ENCODE measurements around the gene PGAM2.

Gene PGAM2

DNA sequence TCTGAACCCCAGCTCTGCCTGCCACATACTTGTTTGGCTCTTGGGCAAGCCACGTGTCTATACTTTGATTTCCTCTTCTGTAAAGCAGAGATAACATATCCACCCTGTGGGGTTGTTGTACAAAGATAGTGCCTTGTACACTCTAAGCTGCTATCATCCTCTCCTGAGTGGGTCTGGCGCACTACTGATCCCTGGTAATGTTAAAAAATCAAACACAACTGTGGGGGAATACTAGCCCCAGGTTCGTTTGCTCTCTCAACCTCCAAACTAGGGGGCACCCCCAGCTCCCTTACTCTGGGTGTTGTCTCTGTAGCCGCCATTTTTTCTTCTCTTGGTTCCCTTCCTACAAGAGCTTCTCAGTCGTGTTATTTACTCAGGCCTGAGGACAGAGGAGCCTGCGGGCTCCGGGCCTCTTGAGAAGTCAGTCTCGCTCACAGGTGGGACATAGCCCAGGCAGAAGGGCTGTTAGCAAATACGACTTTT lies 15.9 kb upstream of the PGAM2 start:
- Histone ChIP-seq H3K9ac (ENCODE audit: low read length in 2 of 2) (peak overlapping the region; percentile 14 to 47), H3K4me3 (ENCODE audit: low read length in 2 of 2) (peak overlapping the region in 1 of 2 donors; percentile 89), H3K4me1 (ENCODE audit: control insufficient read depth, insufficient read depth, low read length) (peaks cover 18% of the 10 kb centered on the region)

DNA sequence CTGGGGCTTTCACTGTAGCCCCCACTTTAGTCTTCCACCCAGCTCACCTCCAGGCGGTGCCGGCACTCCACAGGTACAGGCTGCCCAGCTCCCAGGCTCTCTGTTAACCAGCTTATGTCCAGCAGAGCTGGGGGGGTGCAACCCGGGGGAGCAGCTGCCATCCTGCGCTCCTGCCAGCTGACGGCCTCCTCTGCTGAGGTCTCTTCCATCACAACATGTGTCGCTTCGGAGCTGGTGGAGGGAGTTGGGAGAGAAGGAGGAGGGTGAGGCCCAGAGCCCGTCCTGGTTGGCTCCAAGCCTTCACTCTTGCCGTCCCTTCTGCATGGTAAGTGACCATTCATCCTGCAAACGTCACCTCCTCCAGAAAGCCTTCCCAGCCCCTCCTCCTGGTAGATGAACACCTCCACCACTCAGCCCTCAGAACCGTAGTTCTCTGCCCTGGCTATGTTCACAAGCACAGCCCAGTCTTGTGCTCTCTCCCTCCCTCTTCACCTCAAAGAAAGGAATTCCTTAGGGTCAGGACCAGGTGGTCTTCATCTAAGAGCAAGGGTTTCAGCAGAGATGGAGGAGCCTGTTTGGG lies 15.4 kb upstream of the PGAM2 start:
- H3K4me3 ChIP-seq (ENCODE audit: low read length in 2 of 2) = peak overlapping the region in 1 of 2 donors; percentile 89
- peaks cover 31 to 37% of the 10 kb centered on the region in 2 donors for H3K36me3 ChIP-seq (ENCODE audit: control insufficient read depth in 2 of 2, insufficient read depth in 2 of 2, low read length in 2 of 2)
- H3K27me3 ChIP-seq (ENCODE audit: control insufficient read depth in 1 of 2, insufficient read depth in 2 of 2, low read length in 2 of 2) = no peaks in the 10 kb centered on the region
- H3K27ac ChIP-seq (ENCODE audit: low read length) = no peak overlapping the region
- H3K9me3 ChIP-seq (ENCODE audit: control insufficient read depth in 2 of 2, low read length in 2 of 2) = no peaks in the 10 kb centered on the region
- peak overlapping the region; percentile 3 to 47 for H3K9ac ChIP-seq (ENCODE audit: low read length in 2 of 2)
- H3K4me1 ChIP-seq (ENCODE audit: control insufficient read depth, insufficient read depth, low read length) = peaks cover 18% of the 10 kb centered on the region

More for the DNA sequence above, 15.9 kb upstream of the PGAM2 start:
- H3K36me3 ChIP-seq (ENCODE audit: control insufficient read depth in 2 of 2, insufficient read depth in 2 of 2, low read length in 2 of 2) = peaks cover 27 to 32% of the 10 kb centered on the region in 2 donors
- no peaks in the 10 kb centered on the region for H3K9me3 ChIP-seq (ENCODE audit: control insufficient read depth in 2 of 2, low read length in 2 of 2)
- H3K27ac ChIP-seq (ENCODE audit: low read length) = no peak overlapping the region
- H3K27me3 ChIP-seq (ENCODE audit: control insufficient read depth in 1 of 2, insufficient read depth in 2 of 2, low read length in 2 of 2) = no peaks in the 10 kb centered on the region

DNA sequence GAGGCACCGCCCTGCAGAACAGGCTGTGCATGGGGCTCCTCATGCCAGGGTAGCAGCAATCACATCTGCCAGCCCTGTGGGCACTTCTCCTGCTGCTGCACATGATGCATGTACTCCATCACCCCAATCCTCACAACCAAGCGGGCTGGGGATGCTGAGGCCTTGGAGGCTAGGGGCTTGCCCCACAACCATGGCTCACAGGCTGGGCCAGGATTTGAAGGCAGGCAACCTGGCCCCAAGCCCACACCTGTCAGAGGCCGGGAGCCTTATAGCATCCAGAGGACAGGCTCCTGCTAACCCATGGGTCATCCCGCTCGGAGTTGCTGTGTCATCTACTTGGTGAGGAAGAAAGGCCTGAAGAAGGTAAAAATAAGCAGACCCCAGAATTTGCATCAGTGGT lies 14.8 kb upstream of the PGAM2 start:
- Histone ChIP-seq H3K4me3 (ENCODE audit: low read length in 2 of 2) (no peak overlapping the region), H3K36me3 (ENCODE audit: control insufficient read depth in 2 of 2, insufficient read depth in 2 of 2, low read length in 2 of 2) (peaks cover 36 to 41% of the 10 kb centered on the region in 2 donors), H3K27me3 (ENCODE audit: control insufficient read depth in 1 of 2, insufficient read depth in 2 of 2, low read length in 2 of 2) (no peaks in the 10 kb centered on the region), H3K4me1 (ENCODE audit: control insufficient read depth, insufficient read depth, low read length) (peaks cover 18% of the 10 kb centered on the region), H3K9me3 (ENCODE audit: control insufficient read depth in 2 of 2, low read length in 2 of 2) (no peaks in the 10 kb centered on the region), H3K9ac (ENCODE audit: low read length in 2 of 2) (no peak overlapping the region), H3K27ac (ENCODE audit: low read length) (no peak overlapping the region)

DNA sequence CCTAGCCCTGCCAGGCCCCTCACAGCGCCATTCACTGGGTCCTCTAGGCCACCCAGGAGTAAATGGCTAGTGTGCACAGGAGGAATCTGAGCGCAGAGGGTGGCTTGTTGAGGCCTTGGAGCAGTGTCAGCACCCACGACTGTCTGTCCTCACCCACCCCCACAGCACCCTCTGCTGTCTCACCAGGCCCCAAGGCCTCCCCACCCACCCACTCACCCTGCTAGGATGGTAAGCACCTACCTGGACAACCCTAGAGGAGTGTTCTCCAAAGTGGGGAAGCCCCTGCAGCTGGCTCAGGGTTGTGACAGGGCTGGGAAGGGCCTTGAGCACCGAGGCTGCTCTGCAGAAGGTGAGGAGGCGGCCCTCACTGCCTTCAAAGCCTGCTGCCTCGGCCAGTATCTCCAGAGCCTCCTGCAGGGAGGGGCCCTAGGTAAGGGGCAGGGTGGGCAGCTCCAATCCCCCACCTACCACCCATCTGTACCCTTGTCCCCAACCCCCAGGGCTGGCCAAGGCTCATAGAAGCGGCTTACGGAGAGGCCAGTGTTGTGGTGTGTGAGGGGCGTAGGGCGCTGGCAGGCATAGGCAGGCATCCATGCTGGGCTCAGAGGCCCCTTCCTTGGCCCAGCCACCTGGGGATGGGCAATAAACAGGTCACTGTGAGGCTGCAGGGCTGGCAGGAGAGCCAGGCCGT lies 14.1 kb upstream of the PGAM2 start:
- no peaks in the 10 kb centered on the region for H3K27me3 ChIP-seq (ENCODE audit: control insufficient read depth in 1 of 2, insufficient read depth in 2 of 2, low read length in 2 of 2)
- peaks cover 18% of the 10 kb centered on the region for H3K4me1 ChIP-seq (ENCODE audit: control insufficient read depth, insufficient read depth, low read length)
- no peak overlapping the region for H3K27ac ChIP-seq (ENCODE audit: low read length)
- H3K9me3 ChIP-seq (ENCODE audit: control insufficient read depth in 2 of 2, low read length in 2 of 2) = no peaks in the 10 kb centered on the region
- H3K9ac ChIP-seq (ENCODE audit: low read length in 2 of 2) = no peak overlapping the region
- H3K4me3 ChIP-seq (ENCODE audit: low read length in 2 of 2) = no peak overlapping the region
- peaks cover 36 to 44% of the 10 kb centered on the region in 2 donors for H3K36me3 ChIP-seq (ENCODE audit: control insufficient read depth in 2 of 2, insufficient read depth in 2 of 2, low read length in 2 of 2)

DNA sequence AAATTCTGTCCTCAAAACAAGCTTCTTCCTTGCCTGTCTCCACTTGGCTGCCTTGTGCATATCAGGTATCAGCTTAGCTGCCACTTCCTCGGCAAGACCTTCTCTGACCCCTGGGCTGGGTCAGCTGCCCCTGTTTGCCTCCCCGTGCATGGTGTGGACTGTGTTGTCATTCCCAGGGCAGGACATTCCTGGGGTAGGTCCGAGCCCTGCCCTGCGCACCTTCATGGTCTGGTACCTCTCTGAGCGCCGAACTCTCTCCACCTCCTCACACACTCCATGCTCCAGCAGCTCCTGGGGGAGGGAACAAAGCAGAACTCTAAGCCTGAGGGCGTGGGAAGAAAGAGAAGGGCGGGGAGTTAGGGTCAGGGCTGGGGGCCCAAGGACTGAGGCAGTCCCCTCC lies 13.2 kb upstream of the PGAM2 start:
- Histone ChIP-seq H3K9ac (ENCODE audit: low read length in 2 of 2) (no peak overlapping the region), H3K9me3 (ENCODE audit: control insufficient read depth in 2 of 2, low read length in 2 of 2) (no peaks in the 10 kb centered on the region), H3K36me3 (ENCODE audit: control insufficient read depth in 2 of 2, insufficient read depth in 2 of 2, low read length in 2 of 2) (peaks cover 36 to 49% of the 10 kb centered on the region in 2 donors), H3K4me1 (ENCODE audit: control insufficient read depth, insufficient read depth, low read length) (peaks cover 24% of the 10 kb centered on the region), H3K27ac (ENCODE audit: low read length) (no peak overlapping the region), H3K4me3 (ENCODE audit: low read length in 2 of 2) (no peak overlapping the region), H3K27me3 (ENCODE audit: control insufficient read depth in 1 of 2, insufficient read depth in 2 of 2, low read length in 2 of 2) (no peaks in the 10 kb centered on the region)

DNA sequence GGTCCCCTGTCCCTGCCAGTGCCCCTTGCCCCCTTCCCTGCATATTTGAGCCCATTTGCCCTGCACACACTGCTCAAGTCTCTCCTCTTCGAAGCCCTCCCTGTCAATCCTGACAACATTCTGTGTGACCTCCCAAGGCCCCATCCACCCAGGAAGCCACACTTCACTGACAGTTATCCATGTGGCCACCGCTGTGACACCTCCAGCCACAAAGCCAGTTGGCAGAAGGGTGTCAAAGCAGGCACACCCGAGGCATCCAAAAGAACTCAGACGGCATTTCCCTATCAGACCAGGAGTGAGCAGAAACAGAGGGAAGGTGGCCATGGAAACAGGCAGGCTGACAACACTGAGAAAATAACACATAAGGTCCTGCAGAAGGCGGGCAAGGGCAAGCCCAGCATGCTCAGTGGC lies 12.3 kb upstream of the PGAM2 start:
- Histone ChIP-seq H3K9me3 (ENCODE audit: control insufficient read depth in 2 of 2, low read length in 2 of 2) (no peaks in the 10 kb centered on the region), H3K36me3 (ENCODE audit: control insufficient read depth in 2 of 2, insufficient read depth in 2 of 2, low read length in 2 of 2) (peaks cover 39 to 51% of the 10 kb centered on the region in 2 donors), H3K4me3 (ENCODE audit: low read length in 2 of 2) (peak overlapping the region in 1 of 2 donors; percentile 8), H3K4me1 (ENCODE audit: control insufficient read depth, insufficient read depth, low read length) (peaks cover 30% of the 10 kb centered on the region), H3K9ac (ENCODE audit: low read length in 2 of 2) (peak overlapping the region in 1 of 2 donors; percentile 36), H3K27me3 (ENCODE audit: control insufficient read depth in 1 of 2, insufficient read depth in 2 of 2, low read length in 2 of 2) (no peaks in the 10 kb centered on the region), H3K27ac (ENCODE audit: low read length) (no peak overlapping the region)

DNA sequence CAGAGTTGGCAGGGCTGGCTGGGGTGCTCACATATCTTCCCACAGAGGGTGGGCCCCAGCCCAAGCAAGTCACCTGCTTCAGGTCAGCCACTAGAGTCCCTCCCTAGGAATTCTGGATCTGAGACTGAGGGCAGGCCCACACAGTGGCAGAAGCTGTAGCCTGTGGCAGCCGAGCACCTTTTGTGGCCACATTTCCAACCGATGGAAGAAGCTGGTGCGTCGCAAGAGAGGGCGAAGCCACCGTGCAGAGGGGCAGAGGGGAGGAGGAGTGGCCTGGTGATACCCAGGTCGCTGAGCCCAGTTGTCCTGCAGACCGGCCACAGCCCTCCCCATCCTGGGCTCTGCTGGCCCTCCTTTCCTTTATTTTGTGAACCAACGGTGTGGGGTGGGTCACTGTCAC lies 11.7 kb upstream of the PGAM2 start:
- H3K27ac ChIP-seq (ENCODE audit: low read length) = no peak overlapping the region

DNA sequence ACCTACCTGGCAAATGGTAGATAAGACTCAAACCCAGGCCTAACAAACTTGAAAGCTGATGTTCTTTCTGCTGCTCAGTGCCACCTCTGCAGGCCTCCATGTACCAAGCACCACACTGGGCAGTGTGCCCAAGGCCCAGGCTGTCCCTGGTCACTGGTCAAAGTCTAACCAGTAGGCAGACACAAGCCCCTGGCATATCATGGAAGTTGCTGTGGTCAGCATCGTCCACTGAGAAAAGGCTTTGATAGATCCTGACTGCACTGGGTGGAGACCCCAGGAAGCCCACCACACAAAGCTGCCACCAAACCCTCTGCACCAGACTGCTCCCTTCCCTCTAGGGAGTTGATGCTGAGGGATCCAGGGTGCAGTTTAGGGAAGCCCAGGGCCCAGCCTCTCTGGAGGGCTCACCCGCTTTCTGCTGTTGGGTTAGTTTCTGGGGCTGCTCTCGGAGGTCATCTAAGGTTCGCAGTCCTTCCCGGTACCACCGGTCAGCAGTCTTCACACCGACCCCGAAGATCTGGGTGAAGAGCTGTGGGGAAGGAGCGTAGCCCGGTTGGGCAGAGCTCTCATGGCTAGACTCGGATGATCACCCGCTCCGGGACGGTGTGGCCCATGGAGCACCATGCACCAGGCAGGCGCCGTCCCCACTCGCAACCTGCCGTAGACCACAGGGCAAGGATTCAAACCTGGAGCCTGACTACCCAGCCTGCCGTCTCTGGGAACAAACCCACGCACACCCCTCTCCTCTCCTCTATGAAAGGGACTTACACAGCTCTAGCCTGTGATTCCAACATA lies 10.9 kb upstream of the PGAM2 start:
- H3K4me3 ChIP-seq (ENCODE audit: low read length in 2 of 2) = no peak overlapping the region
- no peaks in the 10 kb centered on the region for H3K9me3 ChIP-seq (ENCODE audit: control insufficient read depth in 2 of 2, low read length in 2 of 2)
- no peak overlapping the region for H3K27ac ChIP-seq (ENCODE audit: low read length)
- no peaks in the 10 kb centered on the region for H3K27me3 ChIP-seq (ENCODE audit: control insufficient read depth in 1 of 2, insufficient read depth in 2 of 2, low read length in 2 of 2)
- H3K4me1 ChIP-seq (ENCODE audit: control insufficient read depth, insufficient read depth, low read length) = peaks cover 36% of the 10 kb centered on the region
- peaks cover 40 to 51% of the 10 kb centered on the region in 2 donors for H3K36me3 ChIP-seq (ENCODE audit: control insufficient read depth in 2 of 2, insufficient read depth in 2 of 2, low read length in 2 of 2)
- H3K9ac ChIP-seq (ENCODE audit: low read length in 2 of 2) = no peak overlapping the region

More for the DNA sequence above, 11.7 kb upstream of the PGAM2 start:
- no peak overlapping the region for H3K4me3 ChIP-seq (ENCODE audit: low read length in 2 of 2)
- H3K9ac ChIP-seq (ENCODE audit: low read length in 2 of 2) = no peak overlapping the region
- no peaks in the 10 kb centered on the region for H3K27me3 ChIP-seq (ENCODE audit: control insufficient read depth in 1 of 2, insufficient read depth in 2 of 2, low read length in 2 of 2)
- H3K9me3 ChIP-seq (ENCODE audit: control insufficient read depth in 2 of 2, low read length in 2 of 2) = no peaks in the 10 kb centered on the region
- peaks cover 35% of the 10 kb centered on the region for H3K4me1 ChIP-seq (ENCODE audit: control insufficient read depth, insufficient read depth, low read length)
- peaks cover 40 to 51% of the 10 kb centered on the region in 2 donors for H3K36me3 ChIP-seq (ENCODE audit: control insufficient read depth in 2 of 2, insufficient read depth in 2 of 2, low read length in 2 of 2)

DNA sequence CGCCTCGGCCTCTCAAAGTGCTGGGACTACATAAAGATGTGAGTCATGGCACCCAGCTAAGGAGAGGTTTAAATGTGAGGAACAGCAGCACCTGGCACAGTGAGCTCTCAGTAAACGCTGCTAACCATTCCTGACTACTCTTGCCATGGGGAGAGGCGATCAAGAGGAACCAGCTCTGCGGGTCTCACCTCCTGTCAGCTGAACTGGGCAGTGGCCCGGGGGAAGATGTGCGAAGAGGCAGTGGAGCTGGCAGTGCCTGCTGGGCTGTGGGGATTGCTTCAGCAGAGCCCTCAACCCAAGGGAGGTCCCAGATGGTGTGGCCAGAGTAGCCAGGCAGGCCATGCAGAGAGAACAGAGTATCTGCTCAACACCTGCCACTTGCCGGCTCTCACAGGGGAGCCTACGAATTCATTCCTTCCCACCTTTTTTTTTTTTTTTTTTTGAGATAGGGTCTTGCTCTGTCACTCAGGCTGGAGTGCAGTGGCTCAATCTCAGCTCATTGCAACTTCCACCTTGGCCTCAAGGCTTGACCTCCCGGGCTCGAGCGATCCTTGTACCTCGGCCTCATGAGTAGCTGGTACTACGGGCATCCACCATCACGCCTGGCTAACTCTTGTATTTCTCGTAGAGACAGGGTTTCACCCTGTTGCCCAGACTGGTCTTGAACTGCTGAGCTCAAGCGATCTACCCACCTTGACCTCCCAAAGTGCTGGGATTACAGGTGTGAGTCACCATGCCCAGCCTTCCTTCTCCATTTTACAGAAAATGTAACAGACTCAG lies 10.1 kb upstream of the PGAM2 start:
- Histone ChIP-seq H3K27me3 (ENCODE audit: control insufficient read depth in 1 of 2, insufficient read depth in 2 of 2, low read length in 2 of 2) (no peaks in the 10 kb centered on the region), H3K4me3 (ENCODE audit: low read length in 2 of 2) (no peak overlapping the region), H3K9ac (ENCODE audit: low read length in 2 of 2) (no peak overlapping the region), H3K9me3 (ENCODE audit: control insufficient read depth in 2 of 2, low read length in 2 of 2) (no peaks in the 10 kb centered on the region), H3K36me3 (ENCODE audit: control insufficient read depth in 2 of 2, insufficient read depth in 2 of 2, low read length in 2 of 2) (peaks cover 40 to 50% of the 10 kb centered on the region in 2 donors), H3K4me1 (ENCODE audit: control insufficient read depth, insufficient read depth, low read length) (peaks cover 29% of the 10 kb centered on the region), H3K27ac (ENCODE audit: low read length) (no peak overlapping the region)

DNA sequence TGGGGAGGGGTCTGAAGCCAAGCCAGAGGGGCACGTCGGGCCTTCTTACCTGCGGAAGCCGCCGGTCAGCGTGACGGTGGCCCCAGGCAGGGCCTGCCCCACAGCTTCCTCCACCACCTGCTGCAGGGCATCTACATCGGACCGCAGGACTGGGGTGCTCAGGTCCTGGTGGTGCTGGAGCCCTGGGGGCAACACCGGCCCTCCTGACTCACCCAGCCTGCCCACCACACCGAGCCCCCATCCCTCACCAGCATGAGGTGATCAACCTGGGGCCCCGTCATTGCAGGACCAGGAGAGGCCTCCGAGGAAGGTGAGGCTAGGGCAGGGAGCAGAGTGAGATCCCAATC lies 9.0 kb upstream of the PGAM2 start:
- H3K4me3 ChIP-seq (ENCODE audit: low read length in 2 of 2) = no peak overlapping the region
- peaks cover 34 to 43% of the 10 kb centered on the region in 2 donors for H3K36me3 ChIP-seq (ENCODE audit: control insufficient read depth in 2 of 2, insufficient read depth in 2 of 2, low read length in 2 of 2)
- peak overlapping the region; percentile 73 for H3K27ac ChIP-seq (ENCODE audit: low read length)
- no peaks in the 10 kb centered on the region for H3K9me3 ChIP-seq (ENCODE audit: control insufficient read depth in 2 of 2, low read length in 2 of 2)
- no peaks in the 10 kb centered on the region for H3K27me3 ChIP-seq (ENCODE audit: control insufficient read depth in 1 of 2, insufficient read depth in 2 of 2, low read length in 2 of 2)
- H3K9ac ChIP-seq (ENCODE audit: low read length in 2 of 2) = no peak overlapping the region
- peaks cover 29% of the 10 kb centered on the region for H3K4me1 ChIP-seq (ENCODE audit: control insufficient read depth, insufficient read depth, low read length)

Data from stomach smooth muscle (tissue), 2 donors.